GM20000 (cell line): Measurements from ENCODE around the gene SHISAL1.

Experiments
- DNase-seq: peaks from one replicate; pipeline ENCODE4 v3.0.0; 2012; ENCODE audit warnings: low spot score
- CTCF ChIP-seq: IDR thresholded peaks from 2 replicates; pipeline ENCODE4 v1.5.1; 2012; ENCODE audit warnings: mild to moderate bottlenecking, control low read depth; ENCODE audit errors: extremely low read depth, missing control alignments

SHISAL1 gene

GRCh38 chr22:44319685-44320084, 6.9 kb upstream of the SHISAL1 start:
- no peak for TF ChIP-seq CTCF

GRCh38 chr22:44318751-44319150, 6.0 kb upstream of the SHISAL1 start:
- no peak for TF ChIP-seq CTCF
- DNase-seq: no peak

More at GRCh38 chr22:44319685-44320084, 6.9 kb upstream of the SHISAL1 start:
- DNase-seq: no peak

- no peak for DNase-seq
- TF ChIP-seq CTCF: no peak
Measured at GRCh38 chr22:44317886-44318637, 5.3 kb upstream of the SHISAL1 start.

GRCh38 chr22:44317123-44317444, 4.3 kb upstream of the SHISAL1 start:
- TF ChIP-seq CTCF: no peak

GRCh38 chr22:44316393-44317122, 3.8 kb upstream of the SHISAL1 start:
- no peak for TF ChIP-seq CTCF
- DNase-seq: no peak

More at GRCh38 chr22:44317123-44317444, 4.3 kb upstream of the SHISAL1 start:
- no peak for DNase-seq

- TF ChIP-seq CTCF: no peak
- DNase-seq: no peak
Measured at GRCh38 chr22:44314425-44315067, 1.8 kb upstream of the SHISAL1 start.
